HUES48 (cell line): Measurements from ENCODE around the gene DGCR6L.
"Not testable (repeated sequence)": the region's sequence is repeated elsewhere in the genome, so short reads cannot be mapped to it uniquely, and the experiment has no call there.

ENCODE experiments used
- H3K27ac ChIP-seq: one replicate; pipeline ENCODE4 v1.7.0; 2013; ENCODE audit warnings: low read depth, low read length, inconsistent platforms
- H3K27me3 ChIP-seq: 2 replicates; pipeline ENCODE4 v1.6.1; 2013; ENCODE audit warnings: mild to moderate bottlenecking, low read length; ENCODE audit not compliant: control insufficient read depth, insufficient read depth
- H3K36me3 ChIP-seq: 2 replicates; pipeline ENCODE4 v1.6.1; 2013; ENCODE audit warnings: low read length; ENCODE audit not compliant: control insufficient read depth, insufficient read depth
- H3K4me1 ChIP-seq: 2 replicates; pipeline ENCODE4 v1.6.1; 2013; ENCODE audit warnings: mild to moderate bottlenecking, low read length; ENCODE audit not compliant: control insufficient read depth, insufficient read depth
- H3K4me3 ChIP-seq: 2 replicates; pipeline ENCODE4 v1.5.1; 2013; ENCODE audit warnings: mild to moderate bottlenecking, low read depth, low read length
- H3K9ac ChIP-seq: 2 replicates; pipeline ENCODE4 v1.6.1; 2013; ENCODE audit warnings: mild to moderate bottlenecking, low read depth, low read length, moderate library complexity
- H3K9me3 ChIP-seq: 2 replicates; pipeline ENCODE4 v1.6.1; 2013; ENCODE audit warnings: low read length; ENCODE audit not compliant: control insufficient read depth, insufficient read depth

The DGCR6L gene

GRCh38 chr22:20295262-20296064, 24.4 kb downstream of the DGCR6L start:
- H3K36me3 ChIP-seq, result no peaks in the 10 kb centered on the region
- H3K4me1 ChIP-seq, result no peaks in the 10 kb centered on the region
- H3K9me3 ChIP-seq, result no peaks in the 10 kb centered on the region
- H3K9ac ChIP-seq, result no peak overlapping the region
- peaks cover 34% of the 10 kb centered on the region for H3K27me3 ChIP-seq
- H3K4me3 ChIP-seq, result no peak overlapping the region
- no peak overlapping the region for H3K27ac ChIP-seq

DNA sequence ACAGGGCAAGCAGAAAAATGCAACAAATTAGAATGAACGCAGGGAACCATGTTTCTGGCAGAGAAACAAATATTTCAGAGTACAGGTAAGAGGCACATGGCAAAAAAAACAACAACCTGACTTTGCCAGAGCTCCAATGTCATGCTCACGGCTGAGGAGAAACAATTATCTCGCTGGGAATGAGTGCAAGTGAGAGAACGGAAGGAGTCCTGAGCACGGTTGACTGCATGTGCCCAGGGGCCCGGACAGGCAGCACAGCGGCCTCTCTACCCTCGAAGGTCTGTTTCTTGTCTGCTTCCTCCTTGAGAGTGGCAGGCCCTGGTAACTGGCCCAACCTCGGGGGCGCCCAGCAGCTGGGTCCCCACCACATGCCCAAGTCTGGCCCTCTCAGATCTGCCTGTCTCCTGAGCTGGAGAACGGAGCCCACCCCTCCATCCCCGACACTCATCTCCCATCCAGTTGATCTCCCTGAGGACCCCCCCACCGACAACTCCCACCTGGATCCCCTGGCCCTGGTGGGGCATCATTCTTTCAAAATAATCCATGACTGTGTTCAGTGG, 27.1 kb downstream of the DGCR6L start:
- Histone ChIP-seq H3K4me3 (no peak overlapping the region), H3K27me3 (peaks cover 15% of the 10 kb centered on the region), H3K4me1 (no peaks in the 10 kb centered on the region), H3K9ac (no peak overlapping the region), H3K9me3 (no peaks in the 10 kb centered on the region), H3K36me3 (no peaks in the 10 kb centered on the region), H3K27ac (no peak overlapping the region)

DNA sequence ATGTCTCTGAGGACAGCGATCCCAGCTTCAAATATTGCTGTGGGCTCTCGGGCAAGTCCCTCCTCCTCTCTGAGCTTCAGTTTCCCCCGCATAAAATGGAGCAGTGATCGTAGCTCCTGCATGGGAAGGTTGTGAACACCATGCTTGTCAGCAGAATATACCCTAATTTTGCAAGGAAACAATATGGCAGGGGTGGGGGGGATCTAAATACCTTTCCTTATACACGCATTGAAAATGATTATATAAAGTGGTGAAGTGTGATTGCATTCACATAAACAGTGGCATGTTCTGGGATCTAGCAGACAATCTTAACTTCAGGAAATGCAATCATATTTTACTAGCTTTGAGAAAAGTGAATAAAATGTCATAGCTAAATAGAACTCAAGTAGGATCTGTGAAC, 27.8 kb downstream of the DGCR6L start:
- Histone ChIP-seq H3K4me3 (no peak overlapping the region), H3K36me3 (no peaks in the 10 kb centered on the region), H3K9me3 (no peaks in the 10 kb centered on the region), H3K4me1 (no peaks in the 10 kb centered on the region), H3K9ac (no peak overlapping the region), H3K27me3 (peaks cover 9% of the 10 kb centered on the region), H3K27ac (no peak overlapping the region)

DNA sequence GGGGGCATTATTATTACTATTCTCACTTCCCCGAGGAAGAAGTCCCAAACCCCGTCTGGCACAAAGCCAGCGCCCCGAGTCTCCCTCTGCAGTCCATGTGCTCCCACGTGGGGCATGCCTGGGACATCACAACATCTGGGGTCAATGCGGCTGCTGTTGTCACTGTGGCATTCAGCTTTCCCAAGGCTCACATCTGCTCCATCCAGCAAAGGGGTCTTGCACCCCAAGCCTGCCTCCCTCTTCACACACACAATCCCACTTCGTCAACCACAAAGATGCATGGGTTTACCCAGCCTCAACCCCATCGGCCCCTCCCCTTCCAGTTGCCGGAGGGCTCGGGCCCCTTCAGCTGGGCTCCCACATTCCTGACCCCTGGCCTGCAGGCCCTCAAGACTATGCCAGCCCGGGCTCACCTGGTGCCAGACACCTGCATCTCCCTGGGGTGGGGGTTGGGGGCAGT, 28.2 kb downstream of the DGCR6L start:
- H3K9me3 ChIP-seq, result no peaks in the 10 kb centered on the region
- H3K36me3 ChIP-seq, result no peaks in the 10 kb centered on the region
- no peak overlapping the region for H3K4me3 ChIP-seq
- no peak overlapping the region for H3K27ac ChIP-seq
- H3K9ac ChIP-seq, result no peak overlapping the region
- H3K4me1 ChIP-seq, result no peaks in the 10 kb centered on the region
- H3K27me3 ChIP-seq, result peaks cover 4% of the 10 kb centered on the region; the same call in 1 of the 2 replicates

GRCh38 chr22:20291249-20291586, 28.6 kb downstream of the DGCR6L start:
- H3K27ac ChIP-seq, result no peak overlapping the region
- H3K9ac ChIP-seq, result no peak overlapping the region
- no peaks in the 10 kb centered on the region for H3K9me3 ChIP-seq
- H3K4me3 ChIP-seq, result no peak overlapping the region
- H3K27me3 ChIP-seq, result no peaks in the 10 kb centered on the region
- no peaks in the 10 kb centered on the region for H3K36me3 ChIP-seq
- H3K4me1 ChIP-seq, result no peaks in the 10 kb centered on the region

DNA sequence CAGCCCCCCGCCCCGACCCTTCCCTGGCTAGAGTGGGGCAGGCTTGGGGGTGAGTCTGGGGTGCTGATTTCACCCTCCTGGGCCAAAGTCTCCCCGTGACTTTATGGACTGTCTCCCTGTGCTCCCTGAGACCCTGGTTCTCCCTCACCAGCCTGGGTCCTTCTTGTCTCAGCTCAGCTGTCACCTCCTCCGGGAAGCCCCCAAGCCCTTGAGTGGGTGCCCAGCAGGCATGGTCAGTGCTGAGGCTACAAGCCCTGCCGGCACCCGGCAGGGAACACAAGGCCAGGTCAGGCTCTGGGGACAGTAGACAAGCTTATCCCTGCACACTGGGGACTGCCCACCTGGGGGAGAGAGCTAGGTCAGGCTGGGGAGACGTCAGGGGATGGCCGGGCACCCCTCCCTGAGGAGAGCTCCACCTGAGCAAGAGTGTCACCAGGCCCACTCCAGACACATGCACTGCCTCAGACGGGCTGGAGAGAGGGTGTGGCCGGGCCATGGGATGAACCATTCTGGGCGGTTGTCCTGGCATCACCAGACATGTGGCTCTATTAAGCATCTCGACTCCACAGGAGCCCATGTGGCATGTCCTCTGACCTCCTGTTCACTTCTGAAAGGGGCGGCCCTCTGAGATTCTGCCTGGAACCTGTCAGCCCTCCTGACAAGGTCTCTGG, 29.1 kb downstream of the DGCR6L start:
- Histone ChIP-seq H3K9ac (no peak overlapping the region), H3K36me3 (no peaks in the 10 kb centered on the region), H3K27me3 (no peaks in the 10 kb centered on the region), H3K4me1 (no peaks in the 10 kb centered on the region), H3K27ac (no peak overlapping the region), H3K4me3 (no peak overlapping the region), H3K9me3 (no peaks in the 10 kb centered on the region)

DNA sequence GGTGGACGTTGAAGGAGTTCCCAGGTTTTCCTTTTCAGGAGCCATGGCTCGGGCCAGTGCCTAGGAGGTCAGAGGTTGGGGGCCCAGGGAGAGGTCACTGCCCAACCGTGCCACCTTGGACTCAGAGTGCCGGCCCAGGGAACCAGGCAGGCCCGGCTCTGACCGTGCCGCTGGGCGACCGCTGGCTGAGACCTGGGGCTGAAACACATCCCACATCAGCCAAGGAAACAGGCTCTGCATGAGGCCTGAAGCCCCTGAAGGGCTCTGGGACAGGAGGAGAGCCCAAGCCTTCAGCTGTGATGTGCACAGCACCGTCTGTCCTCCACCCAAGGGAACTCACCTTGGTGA, 29.8 kb downstream of the DGCR6L start:
- Histone ChIP-seq H3K4me1 (no peaks in the 10 kb centered on the region), H3K9ac (no peak overlapping the region), H3K36me3 (no peaks in the 10 kb centered on the region), H3K9me3 (no peaks in the 10 kb centered on the region), H3K27me3 (no peaks in the 10 kb centered on the region), H3K4me3 (no peak overlapping the region), H3K27ac (no peak overlapping the region)

GRCh38 chr22:20289182-20290044, 30.4 kb downstream of the DGCR6L start:
- H3K4me1 ChIP-seq, H3K36me3 ChIP-seq, H3K9me3 ChIP-seq, H3K4me3 ChIP-seq, H3K27me3 ChIP-seq, H3K9ac ChIP-seq, H3K27ac ChIP-seq: not testable (repeated sequence)

DNA sequence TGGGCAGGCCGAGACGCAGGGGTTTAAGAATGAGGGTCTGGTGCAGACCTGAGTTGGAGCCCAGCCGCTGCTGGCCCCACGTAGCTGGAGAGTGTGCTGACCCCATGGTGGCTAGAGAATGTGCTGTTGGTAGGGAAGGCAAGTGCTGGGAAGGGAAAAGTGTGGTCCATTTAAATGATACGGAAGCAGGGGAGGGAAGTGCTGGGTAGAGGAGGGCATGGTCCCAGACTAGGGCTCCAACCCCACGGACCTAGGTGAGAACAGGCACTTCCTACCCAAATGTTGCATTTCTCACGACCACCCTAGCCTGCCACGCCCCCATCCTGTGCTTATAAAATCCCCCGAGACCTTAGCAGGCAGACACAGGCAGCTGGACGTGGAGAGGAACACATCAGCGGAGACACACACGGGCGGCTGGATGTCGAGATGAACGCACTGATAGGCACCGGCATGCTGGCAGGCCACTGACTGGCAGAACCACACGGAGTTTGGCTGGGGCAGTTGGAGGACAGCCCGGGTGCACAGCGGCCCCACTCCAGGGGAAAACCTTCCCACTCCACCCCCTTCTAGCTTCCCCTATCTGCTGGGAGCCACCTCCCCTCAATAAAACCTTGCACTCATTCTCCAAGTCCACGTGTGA, 33.0 kb downstream of the DGCR6L start:
- H3K4me1 ChIP-seq, H3K36me3 ChIP-seq, H3K27me3 ChIP-seq, H3K9ac ChIP-seq, H3K27ac ChIP-seq, H3K4me3 ChIP-seq, H3K9me3 ChIP-seq: not testable (repeated sequence)

DNA sequence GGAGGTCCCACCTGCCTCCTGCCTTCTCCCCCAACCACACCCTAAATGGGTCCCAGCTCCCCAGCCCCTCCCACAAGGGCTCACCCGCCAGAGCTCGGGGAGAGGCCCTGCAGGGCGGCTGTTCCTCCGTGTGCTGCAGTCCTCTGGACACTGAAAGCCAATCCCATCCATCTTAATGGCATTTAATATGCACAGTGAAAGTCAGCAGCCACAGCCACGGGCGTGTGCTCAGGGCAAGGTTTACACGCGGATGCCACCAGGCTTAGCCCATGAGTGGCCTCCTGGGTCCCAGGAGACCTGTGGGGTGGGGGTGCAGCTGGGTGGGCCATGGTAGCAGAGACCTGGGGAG, 33.6 kb downstream of the DGCR6L start:
- not testable (repeated sequence) for H3K27me3 ChIP-seq, H3K4me3 ChIP-seq, H3K9ac ChIP-seq, H3K4me1 ChIP-seq, H3K9me3 ChIP-seq, H3K36me3 ChIP-seq, H3K27ac ChIP-seq
